Right lobe of liver (tissue), 4 donors: Measurements from ENCODE around the gene FOSL2.

Source experiments
- POLR2A ChIP-seq: fragments of 450-650 bp; IDR thresholded peaks from one replicate; pipeline ENCODE4 v1.6.1; 2017; ENCODE audit warnings: antibody characterized with exemption, mild to moderate bottlenecking
- TF ChIP-seq, protein P1 (sequence below), 4 donors: fragments of 200-600 bp in 3 of 4; fragments of 450-650 bp in 1 of 4; IDR thresholded peaks; one replicate each; pipeline versions ENCODE4 v1.5.1 to v1.8.0; 2016 to 2022; ENCODE audit warnings: antibody characterized with exemption in 4 of 4, mild to moderate bottlenecking in 2 of 4
- donor health status: DM: no; HTN: no; CAD: no.
- donor health status: DM: no; HTN: no; CAD: no.
- donor health status: DM: no; HTN: yes; CAD: no.

GRCh38 chr2:28394997-28395333 lies 2.3 kb downstream of the FOSL2 start:
- no peak for TF ChIP-seq POLR2A
- TF ChIP-seq, protein P1, sequence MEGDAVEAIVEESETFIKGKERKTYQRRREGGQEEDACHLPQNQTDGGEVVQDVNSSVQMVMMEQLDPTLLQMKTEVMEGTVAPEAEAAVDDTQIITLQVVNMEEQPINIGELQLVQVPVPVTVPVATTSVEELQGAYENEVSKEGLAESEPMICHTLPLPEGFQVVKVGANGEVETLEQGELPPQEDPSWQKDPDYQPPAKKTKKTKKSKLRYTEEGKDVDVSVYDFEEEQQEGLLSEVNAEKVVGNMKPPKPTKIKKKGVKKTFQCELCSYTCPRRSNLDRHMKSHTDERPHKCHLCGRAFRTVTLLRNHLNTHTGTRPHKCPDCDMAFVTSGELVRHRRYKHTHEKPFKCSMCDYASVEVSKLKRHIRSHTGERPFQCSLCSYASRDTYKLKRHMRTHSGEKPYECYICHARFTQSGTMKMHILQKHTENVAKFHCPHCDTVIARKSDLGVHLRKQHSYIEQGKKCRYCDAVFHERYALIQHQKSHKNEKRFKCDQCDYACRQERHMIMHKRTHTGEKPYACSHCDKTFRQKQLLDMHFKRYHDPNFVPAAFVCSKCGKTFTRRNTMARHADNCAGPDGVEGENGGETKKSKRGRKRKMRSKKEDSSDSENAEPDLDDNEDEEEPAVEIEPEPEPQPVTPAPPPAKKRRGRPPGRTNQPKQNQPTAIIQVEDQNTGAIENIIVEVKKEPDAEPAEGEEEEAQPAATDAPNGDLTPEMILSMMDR (IDR thresholded peaks at IDR 0.05): no peak
